Choroid plexus epithelial cell (primary cell): ENCODE results near the gene WFIKKN2.

Source experiments
- DNase-seq: peaks from one replicate; pipeline ENCODE4 v3.0.0-alpha.2; 2010; ENCODE audit warnings: low read depth
- H3K4me3 ChIP-seq: 2 replicates; pipeline ENCODE4 v1.5.1; 2011; ENCODE audit warnings: low read depth, mild to moderate bottlenecking, control low read depth, low read length, moderate library complexity
- TF ChIP-seq, protein P1 (sequence below): conservative IDR thresholded peaks from 2 replicates; pipeline ENCODE4 v1.5.1; 2011; ENCODE audit warnings: low read depth, mild to moderate bottlenecking, control low read depth, inconsistent platforms, low read length, moderate library complexity

WFIKKN2 gene

DNA sequence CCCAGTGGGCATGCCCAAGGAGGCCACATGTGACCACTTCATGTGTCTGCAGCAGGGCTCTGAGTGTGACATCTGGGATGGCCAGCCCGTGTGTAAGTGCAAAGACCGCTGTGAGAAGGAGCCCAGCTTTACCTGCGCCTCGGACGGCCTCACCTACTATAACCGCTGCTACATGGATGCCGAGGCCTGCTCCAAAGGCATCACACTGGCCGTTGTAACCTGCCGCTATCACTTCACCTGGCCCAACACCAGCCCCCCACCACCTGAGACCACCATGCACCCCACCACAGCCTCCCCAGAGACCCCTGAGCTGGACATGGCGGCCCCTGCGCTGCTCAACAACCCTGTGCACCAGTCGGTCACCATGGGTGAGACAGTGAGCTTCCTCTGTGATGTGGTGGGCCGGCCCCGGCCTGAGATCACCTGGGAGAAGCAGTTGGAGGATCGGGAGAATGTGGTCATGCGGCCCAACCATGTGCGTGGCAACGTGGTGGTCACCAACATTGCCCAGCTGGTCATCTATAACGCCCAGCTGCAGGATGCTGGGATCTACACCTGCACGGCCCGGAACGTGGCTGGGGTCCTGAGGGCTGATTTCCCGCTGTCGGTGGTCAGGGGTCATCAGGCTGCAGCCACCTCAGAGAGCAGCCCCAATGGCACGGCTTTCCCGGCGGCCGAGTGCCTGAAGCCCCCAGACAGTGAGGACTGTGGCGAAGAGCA, 4.4 kb downstream of the WFIKKN2 start:
- no peak overlapping the region for H3K4me3 ChIP-seq

DNA sequence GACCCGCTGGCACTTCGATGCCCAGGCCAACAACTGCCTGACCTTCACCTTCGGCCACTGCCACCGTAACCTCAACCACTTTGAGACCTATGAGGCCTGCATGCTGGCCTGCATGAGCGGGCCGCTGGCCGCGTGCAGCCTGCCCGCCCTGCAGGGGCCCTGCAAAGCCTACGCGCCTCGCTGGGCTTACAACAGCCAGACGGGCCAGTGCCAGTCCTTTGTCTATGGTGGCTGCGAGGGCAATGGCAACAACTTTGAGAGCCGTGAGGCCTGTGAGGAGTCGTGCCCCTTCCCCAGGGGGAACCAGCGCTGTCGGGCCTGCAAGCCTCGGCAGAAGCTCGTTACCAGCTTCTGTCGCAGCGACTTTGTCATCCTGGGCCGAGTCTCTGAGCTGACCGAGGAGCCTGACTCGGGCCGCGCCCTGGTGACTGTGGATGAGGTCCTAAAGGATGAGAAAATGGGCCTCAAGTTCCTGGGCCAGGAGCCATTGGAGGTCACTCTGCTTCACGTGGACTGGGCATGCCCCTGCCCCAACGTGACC, 5.0 kb downstream of the WFIKKN2 start:
- H3K4me3 ChIP-seq = no peak overlapping the region
- no peak for DNase-seq
- TF ChIP-seq, protein P1, sequence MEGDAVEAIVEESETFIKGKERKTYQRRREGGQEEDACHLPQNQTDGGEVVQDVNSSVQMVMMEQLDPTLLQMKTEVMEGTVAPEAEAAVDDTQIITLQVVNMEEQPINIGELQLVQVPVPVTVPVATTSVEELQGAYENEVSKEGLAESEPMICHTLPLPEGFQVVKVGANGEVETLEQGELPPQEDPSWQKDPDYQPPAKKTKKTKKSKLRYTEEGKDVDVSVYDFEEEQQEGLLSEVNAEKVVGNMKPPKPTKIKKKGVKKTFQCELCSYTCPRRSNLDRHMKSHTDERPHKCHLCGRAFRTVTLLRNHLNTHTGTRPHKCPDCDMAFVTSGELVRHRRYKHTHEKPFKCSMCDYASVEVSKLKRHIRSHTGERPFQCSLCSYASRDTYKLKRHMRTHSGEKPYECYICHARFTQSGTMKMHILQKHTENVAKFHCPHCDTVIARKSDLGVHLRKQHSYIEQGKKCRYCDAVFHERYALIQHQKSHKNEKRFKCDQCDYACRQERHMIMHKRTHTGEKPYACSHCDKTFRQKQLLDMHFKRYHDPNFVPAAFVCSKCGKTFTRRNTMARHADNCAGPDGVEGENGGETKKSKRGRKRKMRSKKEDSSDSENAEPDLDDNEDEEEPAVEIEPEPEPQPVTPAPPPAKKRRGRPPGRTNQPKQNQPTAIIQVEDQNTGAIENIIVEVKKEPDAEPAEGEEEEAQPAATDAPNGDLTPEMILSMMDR = no peak

More for the DNA sequence above, 4.4 kb downstream of the WFIKKN2 start:
- DNase-seq = no peak
- TF ChIP-seq, protein P1 = no peak

DNA sequence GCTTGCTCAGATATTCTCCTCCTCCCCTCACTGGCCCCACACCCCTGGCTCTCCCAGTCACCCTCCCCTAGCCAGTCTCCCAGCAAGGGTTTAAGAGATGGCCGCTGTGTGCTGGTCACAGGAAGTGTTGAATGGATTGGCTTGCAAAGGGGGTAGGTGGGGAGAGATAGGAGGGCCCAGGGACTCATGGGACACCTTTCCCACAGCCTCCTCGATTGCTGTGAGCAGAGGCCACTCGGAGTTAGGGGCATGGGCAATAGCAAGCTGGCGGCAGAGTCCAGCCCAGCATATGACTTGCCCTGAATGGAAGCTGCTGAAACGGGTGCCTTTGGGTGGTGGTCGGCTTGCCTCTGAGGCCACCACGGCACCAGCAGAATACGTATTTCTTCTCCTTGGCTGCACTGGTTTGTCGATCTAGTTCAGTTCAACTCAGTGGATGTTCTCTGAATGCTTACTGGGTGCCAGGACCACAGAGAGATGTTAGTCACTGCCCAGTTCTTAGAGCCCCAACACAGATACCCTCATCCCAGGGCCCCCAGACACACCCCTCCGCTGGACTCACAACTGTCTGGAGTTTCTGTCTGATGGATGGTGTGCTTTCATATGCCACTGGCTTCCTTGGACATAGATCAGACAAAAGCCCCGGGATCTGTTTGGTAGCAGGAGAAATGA, 6.0 kb downstream of the WFIKKN2 start:
- DNase-seq = no peak
- TF ChIP-seq, protein P1 = no peak
- H3K4me3 ChIP-seq = no peak overlapping the region

DNA sequence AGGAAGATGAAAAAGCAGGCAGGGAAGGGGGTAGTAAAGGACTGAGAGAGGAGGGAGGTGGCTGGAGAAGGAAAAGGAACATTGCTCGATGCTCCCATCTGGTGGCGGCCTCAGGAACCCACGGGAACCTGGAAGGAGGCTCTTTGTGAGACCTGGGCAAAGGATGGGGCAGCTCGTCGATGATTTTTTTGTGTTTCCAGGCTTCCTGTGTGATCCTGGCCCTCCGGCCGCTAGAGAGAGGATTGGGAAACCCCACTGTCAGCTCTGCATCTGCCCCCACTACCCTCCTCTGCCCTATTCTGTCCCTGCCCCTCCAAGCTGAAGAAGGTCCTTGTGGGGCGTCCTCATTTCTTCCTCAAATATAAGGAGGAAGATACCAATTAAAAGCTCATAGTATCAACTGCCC, 6.6 kb downstream of the WFIKKN2 start:
- TF ChIP-seq, protein P1 = peak; percentile 89
- no peak overlapping the region for H3K4me3 ChIP-seq
- peak; percentile 80 for DNase-seq

DNA sequence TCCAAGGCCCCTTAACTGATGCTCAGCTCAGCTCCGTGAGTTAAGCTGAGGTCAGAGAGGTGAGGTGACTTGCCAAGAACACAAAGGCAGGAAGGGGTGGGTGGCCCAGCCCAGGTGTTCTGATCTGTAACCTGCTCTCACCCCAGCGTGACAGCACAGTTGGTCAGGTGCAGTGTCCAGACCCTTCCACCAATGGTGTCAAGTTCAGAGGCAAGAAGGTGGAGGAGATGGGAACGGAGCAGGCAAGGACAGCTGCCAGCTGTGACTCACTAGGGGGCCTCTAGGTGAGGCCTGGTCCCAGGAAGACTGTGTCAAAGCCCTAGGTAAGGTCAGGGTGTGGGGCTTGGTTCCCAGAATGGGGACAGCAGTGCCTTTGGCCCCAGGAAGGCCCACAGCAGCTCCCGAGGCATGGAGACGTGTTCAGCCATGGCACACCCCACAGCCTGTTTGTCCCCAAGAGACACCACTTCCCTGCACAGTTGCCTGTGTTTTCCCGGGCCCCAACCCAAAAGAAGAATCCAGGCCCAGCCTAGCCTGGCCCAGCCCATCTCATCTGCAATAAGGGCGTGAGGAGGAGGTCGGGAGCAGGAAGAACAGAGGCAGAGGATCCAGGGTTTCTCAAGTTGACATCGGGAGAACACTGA, 7.2 kb downstream of the WFIKKN2 start:
- no peak for DNase-seq
- TF ChIP-seq, protein P1 = no peak
- H3K4me3 ChIP-seq = no peak overlapping the region

DNA sequence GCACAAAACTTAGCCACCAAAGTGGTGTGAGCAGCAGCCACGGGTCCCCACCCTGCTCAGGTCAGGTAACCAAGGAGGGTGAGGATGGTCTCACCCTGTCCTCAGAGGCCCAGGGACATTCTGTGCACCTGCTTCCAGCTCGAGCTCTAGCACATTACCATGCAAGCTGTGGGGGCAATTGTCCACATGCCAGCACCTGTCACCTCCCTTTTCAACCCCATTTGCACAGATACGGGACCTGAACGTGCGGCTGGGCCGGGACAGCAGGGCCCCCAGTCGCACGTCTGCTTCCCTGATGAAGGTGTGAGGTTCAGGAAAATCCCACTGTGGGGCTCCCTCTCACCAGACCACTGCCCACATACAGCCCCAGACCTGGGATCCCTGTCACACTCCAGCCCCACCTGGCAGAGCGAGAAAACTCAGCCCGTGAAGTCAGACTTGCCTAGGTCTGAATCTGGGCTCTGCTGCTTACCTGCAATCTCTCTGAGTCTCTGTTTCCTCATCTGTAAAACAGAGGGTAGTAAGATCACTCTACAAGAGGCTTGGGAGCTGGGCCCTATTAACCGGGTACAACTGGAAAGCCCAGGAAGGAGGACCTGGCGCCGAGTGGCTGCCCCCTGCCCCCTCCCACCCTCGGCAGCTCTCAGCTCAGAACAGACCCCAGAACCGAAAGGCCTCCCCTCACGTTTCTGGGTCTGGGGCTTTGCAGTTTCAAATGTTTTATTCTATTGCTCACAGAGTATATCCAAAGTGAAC, 7.9 kb downstream of the WFIKKN2 start:
- TF ChIP-seq, protein P1 = no peak
- DNase-seq = no peak
- H3K4me3 ChIP-seq = no peak overlapping the region
